ENCODE data around the gene MEIS2.

DNA sequence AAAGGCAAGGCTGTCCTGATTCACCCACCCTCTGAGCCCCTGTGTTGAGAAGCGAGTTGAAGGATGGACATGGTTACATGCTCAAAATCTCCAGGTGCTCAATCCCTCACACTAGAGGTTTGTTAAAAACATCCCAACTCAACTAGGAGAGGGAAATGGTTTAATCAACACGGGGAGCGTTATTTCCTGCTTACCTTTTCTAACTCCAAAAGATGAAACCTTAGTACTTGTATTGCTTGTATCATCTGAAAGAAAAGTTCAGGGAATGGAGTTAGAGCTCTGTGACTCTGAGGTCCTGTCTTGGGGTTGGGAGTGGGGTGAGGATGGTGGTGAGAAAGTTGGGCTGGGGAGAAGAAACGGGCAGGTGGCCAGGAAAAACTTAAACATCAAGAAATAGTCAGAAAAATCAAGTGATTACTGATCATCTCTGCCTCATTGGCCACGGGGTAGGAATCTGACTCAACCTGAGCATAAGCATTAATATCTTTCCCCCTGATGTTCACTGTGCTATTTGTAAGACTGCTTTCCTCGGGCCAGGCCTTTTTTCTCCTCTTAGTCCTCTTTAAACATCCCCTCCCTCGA, 5.9 kb downstream of the MEIS2 start:
- TF ChIP-seq, protein P1, sequence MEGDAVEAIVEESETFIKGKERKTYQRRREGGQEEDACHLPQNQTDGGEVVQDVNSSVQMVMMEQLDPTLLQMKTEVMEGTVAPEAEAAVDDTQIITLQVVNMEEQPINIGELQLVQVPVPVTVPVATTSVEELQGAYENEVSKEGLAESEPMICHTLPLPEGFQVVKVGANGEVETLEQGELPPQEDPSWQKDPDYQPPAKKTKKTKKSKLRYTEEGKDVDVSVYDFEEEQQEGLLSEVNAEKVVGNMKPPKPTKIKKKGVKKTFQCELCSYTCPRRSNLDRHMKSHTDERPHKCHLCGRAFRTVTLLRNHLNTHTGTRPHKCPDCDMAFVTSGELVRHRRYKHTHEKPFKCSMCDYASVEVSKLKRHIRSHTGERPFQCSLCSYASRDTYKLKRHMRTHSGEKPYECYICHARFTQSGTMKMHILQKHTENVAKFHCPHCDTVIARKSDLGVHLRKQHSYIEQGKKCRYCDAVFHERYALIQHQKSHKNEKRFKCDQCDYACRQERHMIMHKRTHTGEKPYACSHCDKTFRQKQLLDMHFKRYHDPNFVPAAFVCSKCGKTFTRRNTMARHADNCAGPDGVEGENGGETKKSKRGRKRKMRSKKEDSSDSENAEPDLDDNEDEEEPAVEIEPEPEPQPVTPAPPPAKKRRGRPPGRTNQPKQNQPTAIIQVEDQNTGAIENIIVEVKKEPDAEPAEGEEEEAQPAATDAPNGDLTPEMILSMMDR (conservative IDR thresholded peaks at IDR 0.05; ENCODE audit: low read depth, low read length) = no peak
- no peak for TF ChIP-seq EZH2 (IDR thresholded peaks at IDR 0.05; ENCODE audit: borderline replicate concordance, low read depth, low read length, poor library complexity, severe bottlenecking)

Measured in A673 (cell line).